CD1c-positive myeloid dendritic cell (primary cell): ENCODE measurements around the gene UXS1.
"Not testable (repeated sequence)": the region's sequence is repeated elsewhere in the genome, so short reads cannot be mapped to it uniquely, and the experiment has no call there.

Experiments
- DNase-seq: peaks from one replicate; pipeline ENCODE4 v3.0.0-alpha.2; 2016; ENCODE audit errors: extremely low spot score

The UXS1 gene

DNA sequence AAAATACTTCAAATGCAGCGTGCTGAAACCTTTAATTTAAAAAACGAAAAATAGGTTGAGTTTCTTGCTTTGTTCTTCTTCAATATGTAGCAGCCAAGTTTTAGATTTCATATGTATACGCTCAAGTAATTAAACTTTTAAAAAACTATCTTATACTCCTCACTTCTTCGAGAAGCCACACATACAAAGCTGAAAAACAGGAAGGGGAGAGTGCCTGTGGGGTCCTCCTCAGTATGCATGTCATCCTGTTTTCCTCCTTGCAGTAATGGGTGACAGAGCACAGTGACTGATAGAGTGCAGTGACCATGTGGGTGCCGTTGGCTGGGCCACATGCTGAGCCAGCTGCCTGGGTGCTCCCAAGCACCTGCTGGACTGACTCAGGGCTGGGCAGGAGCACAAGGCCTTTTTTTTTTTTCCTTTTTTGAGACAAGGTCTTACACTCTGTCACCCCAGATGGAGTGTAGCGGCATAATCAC, 33.3 kb downstream of the UXS1 start:
- peak; percentile 19 for DNase-seq

DNA sequence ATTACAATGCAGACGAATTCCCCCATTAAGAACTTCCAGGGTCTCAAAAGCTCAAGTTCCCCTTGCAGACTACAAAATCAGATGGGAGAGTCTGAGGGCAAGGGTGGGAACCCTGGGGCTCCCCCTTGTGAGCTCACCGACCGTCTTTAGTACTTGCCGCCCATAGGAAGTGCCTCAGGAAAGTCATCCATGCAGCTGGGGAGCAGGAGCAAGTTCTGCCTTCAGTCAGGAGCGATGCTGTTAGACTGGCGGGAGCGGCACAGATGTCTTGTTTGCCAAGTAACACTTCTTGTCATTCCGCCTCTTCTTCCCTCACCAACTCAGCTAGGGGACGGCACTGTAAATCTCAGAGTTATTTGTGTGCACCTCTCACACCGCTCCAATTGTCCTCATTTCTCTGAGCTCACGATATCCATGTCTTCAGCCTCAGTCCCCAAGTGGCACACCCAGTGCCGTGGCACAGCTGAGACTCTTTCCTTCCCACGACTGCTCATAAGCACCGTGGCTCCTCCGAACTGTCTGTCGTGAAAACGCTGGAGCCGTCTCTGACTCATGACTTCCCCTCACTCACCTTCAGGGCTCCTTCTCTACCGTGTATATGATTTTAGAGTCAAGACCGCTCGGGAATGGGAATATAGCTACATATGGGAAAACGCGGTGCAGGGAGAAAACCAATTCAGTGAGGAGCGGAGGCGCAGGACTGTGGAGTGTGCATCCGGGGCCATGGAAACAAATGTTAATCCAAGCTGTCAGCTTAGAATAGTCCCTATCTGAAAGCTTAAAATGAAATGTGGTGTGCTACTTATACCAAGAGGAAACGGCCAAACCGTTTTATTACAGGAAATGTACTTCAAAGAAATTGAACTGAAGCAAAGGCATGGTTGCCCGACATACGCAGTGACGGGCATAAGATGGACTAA, 34.0 kb downstream of the UXS1 start:
- peak; percentile 19 for DNase-seq

DNA sequence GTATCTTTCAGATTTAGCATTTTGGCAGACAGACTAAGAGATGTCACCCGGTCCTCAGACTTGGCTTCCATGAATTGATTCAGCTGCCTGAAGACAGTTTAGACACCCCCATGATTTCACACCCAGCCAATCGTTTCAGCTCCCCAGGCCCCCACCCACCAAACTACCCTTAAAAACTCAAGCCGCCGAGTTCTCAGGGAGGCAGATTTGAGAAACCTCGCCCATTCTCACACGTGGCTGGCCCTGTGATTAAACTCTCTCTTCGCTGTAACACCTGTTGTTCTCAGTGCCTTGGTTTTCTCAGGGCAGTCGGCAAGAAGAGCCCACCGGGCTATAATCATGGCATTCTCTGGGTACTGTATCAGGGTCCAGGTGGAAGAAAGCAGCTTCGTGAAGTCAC, 35.2 kb downstream of the UXS1 start:
- DNase-seq: no peak

DNA sequence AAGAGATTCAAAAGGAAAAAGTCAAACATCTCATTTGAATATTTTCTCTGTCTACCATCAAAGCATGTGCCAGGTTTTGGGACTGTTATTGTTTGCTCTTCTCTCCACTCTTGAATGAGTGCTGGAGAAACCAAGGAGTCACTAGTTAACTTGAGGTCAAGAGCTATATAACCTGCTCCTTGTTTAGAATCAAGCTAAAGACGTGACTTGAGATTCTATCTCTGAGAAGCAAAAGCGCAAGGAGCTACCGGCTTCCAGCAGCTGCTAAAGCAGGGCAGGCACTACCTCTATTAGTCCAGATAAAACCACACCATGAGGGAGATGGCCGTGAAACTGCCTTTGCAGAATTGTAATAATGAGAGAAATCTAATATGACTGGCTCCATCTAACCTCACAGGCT, 36.0 kb downstream of the UXS1 start:
- DNase-seq: no peak

DNA sequence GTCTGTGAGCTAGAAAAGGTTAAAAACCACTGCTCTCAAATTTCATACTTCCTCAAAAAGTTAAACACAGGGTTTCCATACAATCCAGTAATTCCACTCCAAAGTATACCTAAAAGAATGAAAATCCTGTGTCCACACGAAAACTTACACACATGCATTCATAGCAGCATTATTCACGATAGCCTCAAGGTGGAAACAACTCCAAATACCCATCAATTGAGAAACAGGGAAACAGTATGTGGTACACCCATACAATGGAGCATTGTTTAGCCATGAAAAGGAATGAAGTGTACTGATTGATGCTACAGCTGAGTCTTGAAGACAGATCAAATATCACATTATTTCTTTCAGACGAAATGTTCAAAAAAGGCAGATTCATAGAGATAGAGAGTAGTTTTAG, 36.7 kb downstream of the UXS1 start:
- no peak for DNase-seq

DNA sequence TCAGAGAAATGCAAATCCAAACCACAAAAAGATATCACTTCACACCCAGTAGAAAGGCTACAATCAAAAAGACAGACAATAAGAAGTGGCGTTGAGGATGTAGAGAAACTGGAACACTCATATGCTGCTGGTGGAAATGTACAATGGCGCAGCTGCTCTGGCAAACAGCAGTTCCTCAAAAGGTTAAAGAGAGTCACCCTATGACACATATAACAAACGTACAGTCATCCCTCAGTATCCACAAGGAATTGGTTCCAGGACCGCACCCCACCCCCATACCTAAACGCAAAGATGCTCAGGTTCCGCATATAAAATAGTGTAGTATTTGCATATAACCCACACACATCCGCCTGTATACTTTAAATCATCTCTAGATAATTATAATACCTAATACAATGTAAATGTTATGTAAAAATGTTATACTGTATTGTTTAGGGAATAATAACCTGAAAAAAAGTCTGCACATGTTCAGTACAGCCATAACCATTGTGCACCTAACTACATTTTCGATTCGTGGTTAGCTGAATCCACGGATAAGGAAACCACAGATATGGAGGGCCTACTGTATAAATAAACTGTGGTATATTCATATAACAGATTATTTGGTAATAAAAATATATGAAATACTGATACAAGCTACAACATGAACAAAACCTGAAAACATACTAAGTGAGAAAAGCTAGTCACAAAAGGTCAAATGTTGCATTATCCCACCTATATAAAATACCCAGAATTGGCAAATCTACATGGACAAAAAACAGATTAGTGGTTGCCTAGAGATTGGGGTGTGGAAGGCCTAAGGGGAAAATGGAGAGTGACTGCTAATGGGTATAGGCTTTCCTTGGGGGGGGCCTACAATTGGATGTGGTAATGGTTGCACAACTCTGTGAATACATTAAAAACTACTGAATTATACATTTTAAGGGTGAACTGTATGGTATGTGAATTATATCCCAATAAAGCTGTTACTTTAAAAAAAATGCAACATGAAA, 37.5 kb downstream of the UXS1 start:
- no peak for DNase-seq

DNA sequence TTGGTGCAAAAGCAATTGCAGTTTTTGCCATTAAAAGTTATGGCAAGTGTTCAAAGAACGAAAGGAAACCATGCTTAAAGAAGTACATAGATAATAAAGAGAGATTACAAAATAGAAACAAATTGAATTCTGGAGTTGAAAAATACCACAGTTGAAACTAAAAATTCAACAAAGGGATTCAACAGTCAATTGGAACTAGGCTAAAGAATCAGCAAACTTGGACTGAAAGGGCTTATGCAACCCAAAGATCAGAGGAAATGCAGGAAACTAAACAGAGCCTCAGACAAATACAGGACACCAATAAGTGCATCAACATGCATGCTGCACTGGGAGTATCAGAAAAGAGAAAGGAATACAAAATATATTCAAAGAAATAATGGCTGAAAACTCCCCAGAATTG, 40.3 kb downstream of the UXS1 start:
- DNase-seq: no peak

DNA sequence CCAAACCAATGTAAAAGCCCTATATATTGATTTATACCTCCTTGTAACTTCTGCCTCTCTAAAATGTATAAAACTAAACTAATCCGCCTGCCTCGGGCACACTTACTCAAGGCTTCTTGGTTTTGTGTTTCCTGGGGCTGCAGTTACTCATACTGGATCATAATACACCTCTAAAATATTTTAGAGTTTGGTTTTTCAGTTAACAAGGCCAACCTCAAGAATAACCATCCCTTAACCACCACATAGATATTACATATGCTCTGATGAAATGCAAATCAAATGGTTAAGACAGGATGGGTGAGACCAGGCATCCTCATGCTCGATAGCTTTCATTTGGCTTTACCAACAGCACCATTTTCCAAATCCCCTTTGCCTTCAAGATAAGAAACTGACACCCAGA, 46.4 kb downstream of the UXS1 start:
- DNase-seq: no peak

DNA sequence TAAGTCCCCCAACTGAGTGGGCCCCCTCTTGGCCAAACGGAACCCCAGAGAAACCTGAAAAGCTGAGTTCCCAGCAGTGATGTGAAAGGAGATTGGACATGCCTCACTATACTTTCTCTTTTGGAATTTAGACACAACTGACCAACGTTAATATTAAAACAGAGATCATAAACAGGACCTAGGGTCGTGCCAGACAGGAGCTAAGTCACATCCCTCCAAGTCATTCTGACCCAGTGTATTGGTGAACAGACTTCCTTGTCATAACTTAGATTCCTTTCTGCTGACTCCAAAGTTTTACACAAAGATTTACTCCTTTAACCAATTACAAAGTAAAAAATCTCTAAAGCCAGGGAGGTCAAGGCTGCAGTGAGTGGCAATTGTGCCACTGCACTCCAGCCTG, 46.9 kb downstream of the UXS1 start:
- no peak for DNase-seq

DNA sequence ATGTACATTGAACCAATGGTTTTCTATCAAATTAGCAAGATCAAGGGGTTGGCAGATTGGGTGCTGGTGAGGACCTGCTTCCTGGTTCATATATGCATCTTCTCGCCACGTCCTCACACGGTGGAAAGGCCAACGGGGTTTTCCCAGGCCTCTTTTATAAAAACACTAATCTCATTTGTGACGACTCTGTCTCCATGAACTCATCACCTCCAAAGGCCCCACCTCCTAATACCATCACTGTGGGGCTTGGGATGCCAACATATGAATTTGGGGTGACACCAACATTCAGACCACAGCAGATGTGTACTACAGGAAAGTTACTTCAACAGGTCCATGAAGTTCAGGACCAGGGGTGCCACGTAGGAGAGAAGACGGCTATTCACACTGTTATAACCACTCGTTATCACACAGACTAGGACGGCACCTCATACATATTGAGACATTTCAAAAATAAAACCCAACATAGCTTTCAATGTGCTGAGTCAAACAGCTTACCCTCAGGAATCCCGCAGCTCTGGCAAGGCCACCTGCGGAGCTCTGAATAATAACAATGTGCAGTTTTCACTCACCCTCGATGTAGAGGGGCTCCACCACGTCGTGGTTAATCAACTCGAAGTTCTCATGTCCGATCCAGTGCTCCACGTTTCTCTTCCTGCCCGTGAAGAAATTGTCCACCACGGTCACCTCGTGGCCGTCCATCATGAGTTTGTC, 49.3 kb downstream of the UXS1 start:
- no peak for DNase-seq

DNA sequence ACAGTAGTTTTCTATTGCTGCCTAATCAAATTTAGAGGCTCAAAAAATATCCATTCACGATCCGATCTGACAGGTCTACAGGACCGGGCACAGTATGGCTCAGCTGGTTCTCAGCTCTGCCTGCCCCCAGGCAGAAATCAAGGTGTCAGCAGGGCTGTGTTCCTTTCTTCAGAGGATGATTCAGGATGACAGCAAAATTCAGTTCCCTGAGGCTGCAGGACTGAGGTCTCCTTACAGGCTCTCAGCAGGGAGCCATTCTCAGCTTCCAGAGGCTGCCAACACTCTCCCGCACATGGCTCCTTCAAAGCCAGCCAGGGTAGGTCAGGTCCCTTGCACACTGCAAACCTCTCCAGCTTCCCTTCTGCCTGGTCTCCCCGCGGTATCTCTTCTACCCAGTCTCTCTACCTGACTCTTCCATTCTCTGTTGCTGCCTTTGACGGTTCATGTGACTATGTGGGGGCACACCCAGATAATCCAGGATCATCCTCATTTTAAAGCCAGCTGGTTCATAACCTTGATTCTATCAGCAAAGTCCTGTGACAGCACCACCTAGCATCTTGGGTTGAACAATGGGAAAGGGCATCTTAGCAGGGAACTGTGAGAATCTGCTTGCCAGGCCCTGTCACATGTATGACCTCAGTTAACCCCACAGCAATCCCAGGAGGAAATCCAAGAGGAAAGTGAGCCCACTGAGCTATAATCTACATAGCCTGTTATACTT, 50.4 kb downstream of the UXS1 start:
- DNase-seq: no peak

DNA sequence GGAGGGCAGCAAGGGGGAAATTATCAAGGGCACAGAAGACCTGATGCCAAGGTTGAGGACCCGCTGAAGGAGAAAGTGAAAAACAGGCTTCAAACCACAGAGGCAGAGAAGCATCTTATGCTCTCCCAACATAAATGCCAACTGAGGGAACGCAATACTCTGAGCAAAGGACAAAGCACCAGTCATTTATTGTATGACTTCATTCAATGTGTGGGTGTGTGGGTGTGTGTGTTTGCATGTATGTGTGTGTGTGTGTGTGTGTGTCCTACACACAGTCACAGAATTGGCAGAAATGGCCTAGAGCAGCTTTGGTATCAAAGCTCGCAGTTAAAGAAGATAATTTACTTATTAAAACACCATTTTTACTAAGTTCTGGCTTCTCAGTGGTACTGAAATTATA, 51.4 kb downstream of the UXS1 start:
- no peak for DNase-seq

DNA sequence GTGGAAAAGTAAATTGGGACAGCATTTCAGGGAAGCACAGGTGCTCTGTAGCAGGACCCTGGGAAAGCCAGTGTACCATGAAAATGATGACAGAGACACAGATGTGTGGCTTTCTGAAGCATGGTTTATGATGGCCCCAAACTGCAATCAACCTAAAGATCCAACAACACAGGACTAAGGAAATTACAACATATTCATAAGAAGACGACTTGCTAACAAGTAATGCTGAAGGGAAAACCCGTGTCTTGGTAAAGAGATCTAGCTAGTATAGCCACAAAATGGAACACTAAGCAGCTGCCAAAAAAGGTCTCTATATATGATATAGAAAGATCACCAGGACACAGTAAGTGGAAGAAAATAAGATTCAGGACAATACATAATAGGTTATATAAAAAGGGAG, 53.2 kb downstream of the UXS1 start:
- DNase-seq: no peak

DNA sequence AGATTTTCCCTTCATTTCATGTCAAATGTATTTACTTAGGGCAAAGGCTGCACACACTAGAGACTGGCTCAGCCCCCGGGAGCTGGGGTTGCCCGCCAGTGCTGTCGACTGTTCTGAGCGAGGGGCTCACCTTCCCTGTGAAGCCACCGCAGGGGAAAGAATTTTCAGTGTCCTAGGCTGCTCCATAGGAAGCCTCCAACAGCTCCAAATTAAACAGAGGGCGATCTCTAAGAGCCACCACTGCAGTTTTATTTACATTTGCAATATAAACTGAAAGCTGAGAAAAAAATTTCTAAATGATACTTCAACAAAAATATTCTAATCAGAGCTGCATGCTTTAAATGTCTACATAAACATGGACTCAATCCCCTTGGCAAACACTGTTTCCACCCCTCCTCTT, 54.0 kb downstream of the UXS1 start:
- DNase-seq: no peak

DNA sequence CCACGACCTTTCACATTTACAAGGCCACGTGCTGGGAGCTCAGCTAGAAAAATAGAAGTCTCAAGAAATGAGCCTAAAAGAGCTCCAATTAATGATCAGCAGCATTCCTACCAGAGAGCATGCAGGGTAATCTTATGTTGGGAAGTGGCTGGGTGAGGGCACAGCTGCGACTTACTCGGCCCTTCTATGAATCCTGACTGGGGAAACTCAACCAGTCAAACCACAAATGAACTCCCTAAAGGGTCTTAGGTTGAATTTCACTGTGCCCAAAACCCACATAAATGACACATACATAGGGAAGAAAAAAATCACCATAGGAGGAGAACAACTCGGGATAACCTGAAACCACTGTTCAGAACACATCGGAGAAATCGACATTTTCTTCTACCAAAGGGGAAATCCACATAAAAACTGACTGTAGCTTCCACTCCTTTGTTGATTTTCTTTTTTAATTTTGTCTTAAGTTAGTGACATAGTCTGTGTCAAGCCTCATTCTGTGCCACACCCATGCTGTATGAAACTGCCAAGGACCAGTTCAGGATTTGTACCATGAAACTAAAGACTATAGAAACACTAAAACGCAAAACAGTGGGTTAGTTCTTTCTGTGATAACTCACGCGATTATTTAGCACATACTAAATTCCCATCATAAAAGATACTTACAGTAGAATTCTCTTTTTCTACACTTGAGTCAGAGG, 54.7 kb downstream of the UXS1 start:
- no peak for DNase-seq

DNA sequence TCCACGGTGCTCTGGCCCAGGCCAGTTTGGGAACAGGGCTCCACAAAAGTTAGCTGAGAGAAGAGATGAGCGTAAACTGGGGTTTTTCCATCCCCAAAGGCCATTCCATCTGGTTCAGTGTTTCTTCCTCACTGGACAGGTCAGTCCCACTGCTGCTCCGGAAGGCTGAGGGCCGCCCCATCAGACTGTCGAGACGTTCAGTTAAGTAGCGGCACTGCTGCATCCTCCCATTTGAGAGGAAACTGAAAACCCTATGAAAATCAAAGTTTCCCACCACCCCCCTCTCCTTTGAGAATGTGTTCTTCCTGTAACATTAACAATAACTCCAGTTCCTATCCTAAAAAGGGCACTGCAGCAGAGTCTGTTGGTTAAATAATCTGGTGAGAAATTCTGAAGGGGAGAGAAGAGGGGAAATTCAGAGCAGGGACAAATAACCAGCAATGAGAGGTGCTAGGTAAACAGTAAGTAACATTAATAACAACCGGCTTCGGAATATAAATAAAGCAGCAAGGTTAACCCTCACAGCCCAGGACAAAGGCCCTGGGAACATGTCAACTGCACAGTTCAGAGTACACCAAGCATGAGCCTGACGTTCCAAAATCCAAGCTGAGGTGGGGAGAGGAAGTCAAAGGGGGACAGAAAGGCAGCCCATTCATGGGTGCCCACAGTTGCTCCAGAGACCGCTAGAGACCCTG, 55.4 kb downstream of the UXS1 start:
- DNase-seq: no peak

DNA sequence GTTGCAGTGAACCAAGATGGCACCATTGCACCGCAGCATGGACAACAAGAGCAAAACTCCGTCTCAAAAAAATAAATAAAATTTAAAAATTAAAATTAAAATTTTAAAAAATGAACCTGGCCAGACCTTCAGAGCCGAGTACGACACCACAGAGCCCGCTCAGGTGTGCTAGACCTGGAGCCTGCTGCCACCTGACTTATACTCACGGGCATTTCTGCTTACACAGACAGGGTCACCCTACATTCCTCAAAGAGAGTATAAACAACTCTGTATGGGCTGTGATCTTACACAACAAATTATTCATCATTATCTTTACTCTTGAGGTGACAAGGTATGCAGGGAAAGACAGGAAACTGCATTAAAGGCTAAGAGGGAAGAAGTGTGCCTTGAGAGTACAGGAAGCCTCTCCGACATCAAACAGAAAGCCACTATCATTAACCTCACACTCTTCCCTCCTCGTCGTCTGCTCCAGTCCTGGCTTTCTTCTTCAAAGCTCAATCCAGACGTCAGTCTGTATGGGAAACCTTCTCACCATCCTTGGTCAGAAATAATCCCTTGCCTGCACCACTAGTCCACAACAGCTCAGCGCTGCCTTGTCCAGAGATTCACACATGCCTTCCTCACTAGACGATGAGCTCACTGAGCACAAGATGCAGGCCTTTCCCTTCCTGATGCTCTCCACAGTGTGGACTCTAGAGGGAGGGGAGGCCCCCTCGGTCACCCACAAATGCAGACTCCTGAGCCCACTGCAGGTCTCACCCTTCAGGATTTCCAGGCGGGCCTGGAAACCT, 56.2 kb downstream of the UXS1 start:
- DNase-seq: no peak

DNA sequence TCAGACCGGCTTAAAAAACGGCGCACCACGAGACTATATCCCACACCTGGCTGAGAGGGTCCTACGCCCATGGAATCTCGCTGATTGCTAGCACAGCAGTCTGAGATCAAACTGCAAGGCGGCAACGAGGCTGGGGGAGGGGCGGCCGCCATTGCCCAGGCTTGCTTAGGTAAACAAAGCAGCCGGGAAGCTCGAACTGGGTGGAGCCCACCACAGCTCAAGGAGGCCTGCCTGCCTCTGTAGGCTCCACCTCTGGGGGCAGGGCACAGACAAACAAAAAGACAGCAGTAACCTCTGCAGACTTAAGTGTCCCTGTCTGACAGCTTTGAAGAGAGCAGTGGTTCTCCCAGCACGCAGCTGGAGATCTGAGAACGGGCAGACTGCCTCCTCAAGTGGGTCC, 62.9 kb downstream of the UXS1 start:
- DNase-seq: not testable (repeated sequence)
